Liver (tissue), 9 donors: ENCODE measurements around the gene ARVCF. TPM values are rescaled to one million over a fixed set of nuclear protein-coding genes. Genes with fewer than 3 reads are reported as not detected.

Experiments used
- DNase-seq: peaks from one replicate; pipeline ENCODE4 v3.0.0-alpha.2; 2017; ENCODE audit warnings: low spot score
- H3K27ac ChIP-seq, 2 donors: one replicate each; pipeline ENCODE4 v1.7.0; 2013; ENCODE audit warnings: inconsistent platforms in 2 of 2, low read length in 2 of 2, control low read depth in 1 of 2, low read depth in 1 of 2, mild to moderate bottlenecking in 1 of 2
- H3K27me3 ChIP-seq, 4 donors: one replicate each; pipeline versions ENCODE4 v1.6.1 to v1.7.0; 2013; ENCODE audit warnings: low read length in 3 of 4, inconsistent platforms in 1 of 4, mild to moderate bottlenecking in 1 of 4, moderate library complexity in 1 of 4; ENCODE audit not compliant: control insufficient read depth in 4 of 4, insufficient read depth in 4 of 4
- H3K36me3 ChIP-seq, 4 donors: one replicate each; pipeline versions ENCODE4 v1.6.1 to v1.7.0; 2013; ENCODE audit warnings: low read length in 3 of 4, mild to moderate bottlenecking in 3 of 4, low read depth in 1 of 4, moderate library complexity in 1 of 4; ENCODE audit not compliant: control insufficient read depth in 4 of 4, insufficient read depth in 3 of 4
- H3K4me1 ChIP-seq, 4 donors: one replicate each; pipeline versions ENCODE4 v1.6.1 to v1.7.0; 2013; ENCODE audit warnings: low read length in 3 of 4, mild to moderate bottlenecking in 3 of 4, moderate library complexity in 1 of 4; ENCODE audit not compliant: control insufficient read depth in 4 of 4, insufficient read depth in 4 of 4
- H3K4me3 ChIP-seq, 3 donors: one replicate each; pipeline versions ENCODE4 v1.6.1 to v1.7.0; 2013; ENCODE audit warnings: low read length in 3 of 3, control low read depth in 1 of 3, low read depth in 1 of 3, mild to moderate bottlenecking in 1 of 3
- H3K9ac ChIP-seq, 2 donors: one replicate each; pipeline ENCODE4 v1.7.0; 2013; ENCODE audit warnings: low read length in 2 of 2, mild to moderate bottlenecking in 2 of 2, moderate library complexity in 2 of 2, control low read depth in 1 of 2, low read depth in 1 of 2
- H3K9me3 ChIP-seq, 4 donors: one replicate each; pipeline versions ENCODE4 v1.6.1 to v1.7.0; 2013; ENCODE audit warnings: low read length in 3 of 4; ENCODE audit not compliant: control insufficient read depth in 4 of 4
- CTCF ChIP-seq: fragments of 150-350 bp; IDR thresholded peaks from 2 replicates; pipeline ENCODE4 v1.5.1; 2017; ENCODE audit warnings: improper control_type of control experiment, low read depth, low read length; ENCODE audit not compliant: missing input control
- EGR1 ChIP-seq, 2 donors: IDR thresholded peaks; 2 replicates each; pipeline ENCODE4 v1.6.1; 2016 to 2018; ENCODE audit warnings: antibody characterized with exemption in 2 of 2, low read depth in 2 of 2
- FOXA1 ChIP-seq: IDR thresholded peaks from 2 replicates; pipeline ENCODE4 v1.6.1; 2016; ENCODE audit warnings: antibody characterized with exemption
- FOXA2 ChIP-seq: IDR thresholded peaks from 2 replicates; pipeline ENCODE4 v1.6.1; 2016; ENCODE audit warnings: antibody characterized with exemption
- GABPA ChIP-seq, 2 donors: IDR thresholded peaks in 1 of 2; conservative IDR thresholded peaks in 1 of 2; 2 replicates each; pipeline ENCODE4 v1.6.1; 2016; ENCODE audit warnings: antibody characterized with exemption in 2 of 2, mild to moderate bottlenecking in 1 of 2, moderate library complexity in 1 of 2
- HNF4A ChIP-seq, 2 donors: conservative IDR thresholded peaks; 2 replicates each; pipeline ENCODE4 v1.6.1; 2016; ENCODE audit warnings: antibody characterized with exemption in 2 of 2, mild to moderate bottlenecking in 2 of 2
- HNF4G ChIP-seq: IDR thresholded peaks from 2 replicates; pipeline ENCODE4 v1.6.1; 2016; ENCODE audit warnings: antibody characterized with exemption
- MAX ChIP-seq: IDR thresholded peaks from 2 replicates; pipeline ENCODE4 v1.6.1; 2016; ENCODE audit warnings: antibody characterized with exemption
- NR2F2 ChIP-seq: IDR thresholded peaks from 2 replicates; pipeline ENCODE4 v1.6.1; 2016; ENCODE audit warnings: antibody characterized with exemption
- RAD21 ChIP-seq, 2 donors: IDR thresholded peaks; 2 replicates each; pipeline ENCODE4 v1.6.1; 2016; ENCODE audit warnings: antibody characterized with exemption in 2 of 2, mild to moderate bottlenecking in 2 of 2
- REST ChIP-seq: IDR thresholded peaks from 2 replicates; pipeline ENCODE4 v1.6.1; 2016; ENCODE audit warnings: antibody characterized with exemption, mild to moderate bottlenecking
- RXRA ChIP-seq, 2 donors: IDR thresholded peaks; 2 replicates each; pipeline ENCODE4 v1.6.1; 2017 to 2018; ENCODE audit warnings: antibody characterized with exemption in 2 of 2, mild to moderate bottlenecking in 1 of 2
- SP1 ChIP-seq: IDR thresholded peaks from 2 replicates; pipeline ENCODE4 v1.6.1; 2018; ENCODE audit warnings: antibody characterized with exemption, mild to moderate bottlenecking
- TAF1 ChIP-seq: conservative IDR thresholded peaks from 2 replicates; pipeline ENCODE4 v1.6.1; 2016; ENCODE audit warnings: antibody characterized with exemption, mild to moderate bottlenecking
- YY1 ChIP-seq: IDR thresholded peaks from 2 replicates; pipeline ENCODE4 v1.6.1; 2016; ENCODE audit warnings: antibody characterized with exemption, mild to moderate bottlenecking
- whole genome bisulfite sequencing: extraction: QIAGEN DNeasy Blood & Tissue Kit; methylation state at CpG from one replicate; pipeline ENCODE4 v1.1.7; 2013; 5-methylcytosine and 5-hydroxymethylcytosine counted together
- polyA plus RNA-seq, 2 donors: library from polyadenylated mRNA; stranded (reverse) in 1 of 2; unstranded in 1 of 2; fragments of 200-250 nt in 1 of 2; fragments of >200 nt in 1 of 2; fragmentation: Nextera tagmentation in 1 of 2; extraction: Ambion mirVana in 1 of 2; gene quantifications; one replicate each; pipeline versions ENCODE4 v1.2.1 to v1.2.3, GENCODE V29; 2013 to 2015
- total RNA-seq, 2 donors: library from RNA; depleted of rRNA; stranded (reverse); fragments of >200 nt; gene quantifications; one replicate each; pipeline ENCODE4 v1.2.3, GENCODE V29; 2014
- TF ChIP-seq, protein P1 (sequence below): IDR thresholded peaks from 2 replicates; pipeline ENCODE4 v1.6.1; 2016; ENCODE audit warnings: antibody characterized with exemption
- donor health status: healthy.
- donor health status: healthy.
- donor health status: healthy.
- donor health status: healthy.
- donor health status: healthy.

The ARVCF gene
- total and polyA plus RNA-seq, 4 donors = 3.8 to 48.8 (median 26.1) TPM

GRCh38 chr22:19975707-19976035, 41.0 kb downstream of the ARVCF start:
- Histone ChIP-seq H3K9ac (no peak overlapping the region), H3K27ac (no peak overlapping the region), H3K4me1 (peaks cover 13 to 21% (median 18%) of the 10 kb centered on the region in 4 donors), H3K36me3 (peaks cover 0 to 26% (median 4%) of the 10 kb centered on the region in 4 donors), H3K27me3 (no peaks in the 10 kb centered on the region), H3K9me3 (no peaks in the 10 kb centered on the region), H3K4me3 (no peak overlapping the region)
- 92% methylated on average over 4 of the region's 4 CpGs for WGBS
- no peak for DNase-seq
- TF ChIP-seq NR2F2 (no peak), RXRA (IDR thresholded peaks at IDR 0.05) (no peak), CTCF (no peak), HNF4G (no peak), SP1 (no peak), FOXA2 (no peak), FOXA1 (no peak), TAF1 (no peak), RAD21 (IDR thresholded peaks at IDR 0.05) (no peak), MAX (no peak)
- TF ChIP-seq, protein P1, sequence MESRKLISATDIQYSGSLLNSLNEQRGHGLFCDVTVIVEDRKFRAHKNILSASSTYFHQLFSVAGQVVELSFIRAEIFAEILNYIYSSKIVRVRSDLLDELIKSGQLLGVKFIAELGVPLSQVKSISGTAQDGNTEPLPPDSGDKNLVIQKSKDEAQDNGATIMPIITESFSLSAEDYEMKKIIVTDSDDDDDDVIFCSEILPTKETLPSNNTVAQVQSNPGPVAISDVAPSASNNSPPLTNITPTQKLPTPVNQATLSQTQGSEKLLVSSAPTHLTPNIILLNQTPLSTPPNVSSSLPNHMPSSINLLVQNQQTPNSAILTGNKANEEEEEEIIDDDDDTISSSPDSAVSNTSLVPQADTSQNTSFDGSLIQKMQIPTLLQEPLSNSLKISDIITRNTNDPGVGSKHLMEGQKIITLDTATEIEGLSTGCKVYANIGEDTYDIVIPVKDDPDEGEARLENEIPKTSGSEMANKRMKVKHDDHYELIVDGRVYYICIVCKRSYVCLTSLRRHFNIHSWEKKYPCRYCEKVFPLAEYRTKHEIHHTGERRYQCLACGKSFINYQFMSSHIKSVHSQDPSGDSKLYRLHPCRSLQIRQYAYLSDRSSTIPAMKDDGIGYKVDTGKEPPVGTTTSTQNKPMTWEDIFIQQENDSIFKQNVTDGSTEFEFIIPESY = no peak

DNA sequence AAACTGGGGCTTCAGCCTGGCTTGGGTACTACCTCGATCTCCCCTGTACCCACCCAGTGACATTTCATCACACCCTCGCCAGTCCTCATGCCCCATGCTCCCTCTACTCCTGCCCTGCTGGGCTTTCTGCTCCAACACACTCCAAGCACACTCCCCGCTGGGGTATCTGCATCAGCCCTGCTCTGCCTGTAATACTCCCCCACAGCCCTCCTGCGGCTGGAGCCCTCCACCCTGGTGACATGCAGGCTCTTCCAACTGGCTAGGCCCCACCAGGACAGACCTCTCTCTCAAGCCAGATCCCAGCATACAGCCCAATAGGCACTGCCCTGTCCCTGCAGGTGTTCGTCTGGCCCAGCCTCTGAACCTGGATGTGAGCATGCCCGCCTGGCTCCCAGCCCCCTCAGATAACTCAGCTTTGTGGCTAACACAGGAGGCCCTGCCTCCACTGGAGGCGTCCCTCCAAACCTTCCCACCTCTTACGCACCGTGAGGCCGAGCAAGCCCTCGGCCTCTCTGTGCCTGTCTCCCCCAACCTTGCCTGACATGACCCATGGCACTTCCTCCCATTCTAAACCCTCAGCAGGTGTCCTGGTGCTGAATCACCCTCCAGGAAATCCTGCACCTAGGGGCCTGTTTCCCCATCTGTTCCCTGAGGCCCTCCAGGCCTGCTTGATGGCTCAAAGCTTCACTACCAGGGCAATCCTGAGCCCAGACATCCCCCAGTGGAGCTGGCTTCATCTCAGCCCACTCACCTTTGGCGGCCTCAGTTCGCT, 41.5 kb downstream of the ARVCF start:
- Histone ChIP-seq H3K9ac (no peak overlapping the region), H3K9me3 (no peaks in the 10 kb centered on the region), H3K4me3 (no peak overlapping the region), H3K27ac (no peak overlapping the region), H3K36me3 (peaks cover 0 to 20% (median 4%) of the 10 kb centered on the region in 4 donors), H3K4me1 (peaks cover 15 to 26% (median 21%) of the 10 kb centered on the region in 4 donors), H3K27me3 (no peaks in the 10 kb centered on the region)
- WGBS = 79% methylated on average over 13 of the region's 13 CpGs
- no peak for DNase-seq
- TF ChIP-seq MAX = no peak

DNA sequence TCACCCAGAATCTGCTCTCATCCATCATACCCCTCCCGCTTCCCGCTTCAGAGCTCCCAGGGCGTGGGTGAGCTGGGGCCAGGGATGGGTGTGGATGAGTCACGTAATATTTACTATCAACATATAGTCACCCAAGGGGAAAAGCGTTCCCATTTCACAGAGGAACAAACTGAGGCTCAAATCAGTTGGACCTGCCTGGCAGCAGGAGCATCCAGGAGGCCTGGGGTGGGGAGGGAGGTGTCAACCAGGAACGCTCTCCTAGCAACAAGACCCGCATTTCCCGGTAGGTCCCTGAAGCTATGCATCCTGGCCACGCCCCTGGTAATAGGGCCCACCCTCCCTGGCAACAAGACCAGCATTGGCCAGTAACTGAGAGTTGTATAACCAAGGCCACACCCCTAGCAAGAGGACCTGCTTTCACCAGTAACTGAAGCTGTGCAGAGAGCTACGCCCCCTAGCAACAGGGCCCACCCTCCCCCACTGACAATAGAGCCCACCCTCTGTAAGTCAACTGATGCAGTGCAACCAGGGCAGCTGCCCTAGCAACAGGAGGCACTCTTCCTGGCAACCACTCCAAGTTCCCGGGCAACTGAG, 42.3 kb downstream of the ARVCF start:
- H3K4me3 ChIP-seq = no peak overlapping the region
- H3K9me3 ChIP-seq = no peaks in the 10 kb centered on the region
- no peak overlapping the region for H3K9ac ChIP-seq
- peaks cover 18 to 33% (median 25%) of the 10 kb centered on the region in 4 donors for H3K4me1 ChIP-seq
- no peak overlapping the region for H3K27ac ChIP-seq
- DNase-seq = no peak
- H3K36me3 ChIP-seq = peaks cover 0 to 16% (median 4%) of the 10 kb centered on the region in 4 donors
- no peak for TF ChIP-seq TAF1
- TF ChIP-seq YY1 = no peak
- no peak for TF ChIP-seq HNF4A (conservative IDR thresholded peaks at IDR 0.05)
- TF ChIP-seq, protein P1 = no peak
- no peak for TF ChIP-seq EGR1 (IDR thresholded peaks at IDR 0.05; ENCODE audit: low read depth in 2 of 2)
- TF ChIP-seq RAD21 (IDR thresholded peaks at IDR 0.05) = no peak
- TF ChIP-seq REST = no peak
- TF ChIP-seq GABPA (IDR thresholded peaks at IDR 0.05 in 1 of 2, conservative IDR thresholded peaks at IDR 0.05 in 1 of 2) = no peak
- no peaks in the 10 kb centered on the region for H3K27me3 ChIP-seq
- 75% methylated on average over 11 of the region's 11 CpGs for WGBS
